ENCODE data around the gene GRIK4. TPM values are rescaled to one million over a fixed set of nuclear protein-coding genes. Genes with fewer than 3 reads are reported as not detected.

The GRIK4 gene
- polyA plus RNA-seq, 1 of the 3 experiments (the other 2 are of a cell fraction) = 0.03 TPM

DNA sequence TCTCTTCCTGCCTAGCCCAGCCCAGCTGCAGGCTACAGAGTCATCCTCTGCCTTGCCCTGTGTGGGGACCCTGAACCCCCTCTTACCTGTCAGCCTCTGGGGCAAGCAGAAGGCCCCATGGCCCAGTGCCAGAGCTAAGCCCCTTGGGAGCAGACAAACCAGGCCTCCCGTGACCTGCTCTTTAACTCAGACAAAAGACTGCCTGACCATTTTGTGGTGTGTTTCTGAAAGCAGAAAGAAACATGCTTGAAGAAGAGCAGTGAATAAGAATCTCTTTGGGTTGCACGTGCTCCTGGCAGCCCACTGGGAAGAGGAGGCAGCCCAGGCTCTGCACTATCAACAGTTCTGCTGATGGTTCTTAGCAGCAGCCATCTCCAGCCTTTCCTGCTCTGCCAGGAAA is 118.6 kb downstream of the GRIK4 start:
- H3K4me1 ChIP-seq (ENCODE audit: control insufficient read depth in 1 of 2, insufficient read depth in 2 of 2, low read depth in 1 of 2, low read length in 1 of 2) = peaks cover 0 to 25% of the 10 kb centered on the region in 2 experiments; a peak in 2 of 4 replicates
- no peak overlapping the region for H3K4me3 ChIP-seq (ENCODE audit: low read depth in 2 of 2, low read length in 1 of 2)
- H3F3A ChIP-seq (replicated peaks; ENCODE audit: insufficient read depth) = no peaks in the 10 kb centered on the region
- no peak overlapping the region for H3K9ac ChIP-seq
- DNase-seq = no peak
- H3K4me2 ChIP-seq = no peak overlapping the region
- no peaks in the 10 kb centered on the region for H3K9me2 ChIP-seq
- TF ChIP-seq TCF12 (IDR thresholded peaks at IDR 0.05) = no peak
- TF ChIP-seq, protein P1, sequence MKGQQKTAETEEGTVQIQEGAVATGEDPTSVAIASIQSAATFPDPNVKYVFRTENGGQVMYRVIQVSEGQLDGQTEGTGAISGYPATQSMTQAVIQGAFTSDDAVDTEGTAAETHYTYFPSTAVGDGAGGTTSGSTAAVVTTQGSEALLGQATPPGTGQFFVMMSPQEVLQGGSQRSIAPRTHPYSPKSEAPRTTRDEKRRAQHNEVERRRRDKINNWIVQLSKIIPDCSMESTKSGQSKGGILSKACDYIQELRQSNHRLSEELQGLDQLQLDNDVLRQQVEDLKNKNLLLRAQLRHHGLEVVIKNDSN (IDR thresholded peaks at IDR 0.05; ENCODE audit: borderline replicate concordance, low read depth) = no peak
- no peak for TF ChIP-seq FOXJ3 (CRISPR knock-in tag; IDR thresholded peaks at IDR 0.05)
- no peak for TF ChIP-seq POLR2AphosphoS5 (IDR thresholded peaks at IDR 0.05; ENCODE audit: low read depth, low read length)
- no peak for TF ChIP-seq RXRA (IDR thresholded peaks at IDR 0.05; ENCODE audit: borderline replicate concordance, low read depth)
- TF ChIP-seq MEF2A (IDR thresholded peaks at IDR 0.05; ENCODE audit: borderline replicate concordance, low read depth) = no peak
- no peak for TF ChIP-seq MXI1 (IDR thresholded peaks at IDR 0.05; ENCODE audit: low read depth, low read length)
- ChIA-PET POLR2A (no interaction called here), CTCF (interaction anchor here (0.6 to 1.2 kb wide), 3 partner anchors 30 to 482 kb away, joined by 3 to 4 read pairs (median 3); partner anchors contain the start of gene GRIK4)
- no peaks in the 10 kb centered on the region for H3K79me2 ChIP-seq (ENCODE audit: insufficient read depth)
- H3K27me3 ChIP-seq (ENCODE audit: insufficient read depth) = no peaks in the 10 kb centered on the region
- no peaks in the 10 kb centered on the region for H3K9me3 ChIP-seq
- H3K36me3 ChIP-seq (replicated peaks in 1 of 2; ENCODE audit: control insufficient read depth in 1 of 2, insufficient read depth in 2 of 2, low read length in 1 of 2) = no peaks in the 10 kb centered on the region
- H2AFZ ChIP-seq (ENCODE audit: low read depth) = no peak overlapping the region
- WGBS (ENCODE audit: low lambda C conversion rate) = 40% methylated on average over 2 of the region's 2 CpGs
- H3K27ac ChIP-seq (ENCODE audit: low read depth in 2 of 2, low read length in 1 of 2) = no peak overlapping the region
- H4K20me1 ChIP-seq (ENCODE audit: insufficient read depth) = no peaks in the 10 kb centered on the region

DNA sequence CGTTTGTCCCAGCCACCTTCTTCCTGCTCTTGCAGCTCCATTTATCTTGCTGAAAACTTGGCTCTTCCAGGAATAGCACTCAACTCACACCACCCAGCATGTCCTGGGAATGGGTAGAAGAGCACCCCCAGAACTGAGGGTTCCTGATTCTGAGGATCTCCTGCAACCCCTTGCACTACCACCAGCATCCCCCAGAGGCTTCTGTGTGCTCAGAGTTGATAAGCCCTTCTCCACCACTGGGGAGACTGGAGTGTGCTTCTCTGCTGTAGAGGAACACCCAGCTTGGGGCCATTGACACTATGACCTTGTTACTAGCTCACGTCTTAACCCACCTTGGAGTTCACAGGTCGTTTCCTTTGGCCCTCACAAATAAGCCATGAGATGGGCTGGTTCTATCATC is 121.0 kb downstream of the GRIK4 start:
- Histone ChIP-seq H3K27me3 (ENCODE audit: insufficient read depth) (no peaks in the 10 kb centered on the region), H3K36me3 (replicated peaks in 1 of 2; ENCODE audit: control insufficient read depth in 1 of 2, insufficient read depth in 2 of 2, low read length in 1 of 2) (no peaks in the 10 kb centered on the region), H3K9me3 (no peaks in the 10 kb centered on the region), H3K9me2 (no peaks in the 10 kb centered on the region), H3K27ac (ENCODE audit: low read depth in 2 of 2, low read length in 1 of 2) (no peak overlapping the region), H3K4me1 (ENCODE audit: control insufficient read depth in 1 of 2, insufficient read depth in 2 of 2, low read depth in 1 of 2, low read length in 1 of 2) (peaks cover 0 to 20% of the 10 kb centered on the region in 2 experiments; a peak in 2 of 4 replicates), H3K4me3 (ENCODE audit: low read depth in 2 of 2, low read length in 1 of 2) (no peak overlapping the region), H4K20me1 (ENCODE audit: insufficient read depth) (no peaks in the 10 kb centered on the region), H3F3A (replicated peaks; ENCODE audit: insufficient read depth) (no peaks in the 10 kb centered on the region), H3K79me2 (ENCODE audit: insufficient read depth) (no peaks in the 10 kb centered on the region), H2AFZ (ENCODE audit: low read depth) (no peak overlapping the region), H3K9ac (no peak overlapping the region), H3K4me2 (no peak overlapping the region)
- 30% methylated on average over 3 of the region's 3 CpGs for WGBS (ENCODE audit: low lambda C conversion rate)
- DNase-seq = no peak
- TF ChIP-seq, protein P2, sequence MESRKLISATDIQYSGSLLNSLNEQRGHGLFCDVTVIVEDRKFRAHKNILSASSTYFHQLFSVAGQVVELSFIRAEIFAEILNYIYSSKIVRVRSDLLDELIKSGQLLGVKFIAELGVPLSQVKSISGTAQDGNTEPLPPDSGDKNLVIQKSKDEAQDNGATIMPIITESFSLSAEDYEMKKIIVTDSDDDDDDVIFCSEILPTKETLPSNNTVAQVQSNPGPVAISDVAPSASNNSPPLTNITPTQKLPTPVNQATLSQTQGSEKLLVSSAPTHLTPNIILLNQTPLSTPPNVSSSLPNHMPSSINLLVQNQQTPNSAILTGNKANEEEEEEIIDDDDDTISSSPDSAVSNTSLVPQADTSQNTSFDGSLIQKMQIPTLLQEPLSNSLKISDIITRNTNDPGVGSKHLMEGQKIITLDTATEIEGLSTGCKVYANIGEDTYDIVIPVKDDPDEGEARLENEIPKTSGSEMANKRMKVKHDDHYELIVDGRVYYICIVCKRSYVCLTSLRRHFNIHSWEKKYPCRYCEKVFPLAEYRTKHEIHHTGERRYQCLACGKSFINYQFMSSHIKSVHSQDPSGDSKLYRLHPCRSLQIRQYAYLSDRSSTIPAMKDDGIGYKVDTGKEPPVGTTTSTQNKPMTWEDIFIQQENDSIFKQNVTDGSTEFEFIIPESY (IDR thresholded peaks at IDR 0.05; ENCODE audit: borderline replicate concordance, low read depth) = no peak
- no peak for TF ChIP-seq TAF1 (IDR thresholded peaks at IDR 0.05; ENCODE audit: borderline replicate concordance, low read depth, low read length)
- no peak for TF ChIP-seq NRF1 (IDR thresholded peaks at IDR 0.05; ENCODE audit: low read depth, low read length)
- TF ChIP-seq, protein P3, sequence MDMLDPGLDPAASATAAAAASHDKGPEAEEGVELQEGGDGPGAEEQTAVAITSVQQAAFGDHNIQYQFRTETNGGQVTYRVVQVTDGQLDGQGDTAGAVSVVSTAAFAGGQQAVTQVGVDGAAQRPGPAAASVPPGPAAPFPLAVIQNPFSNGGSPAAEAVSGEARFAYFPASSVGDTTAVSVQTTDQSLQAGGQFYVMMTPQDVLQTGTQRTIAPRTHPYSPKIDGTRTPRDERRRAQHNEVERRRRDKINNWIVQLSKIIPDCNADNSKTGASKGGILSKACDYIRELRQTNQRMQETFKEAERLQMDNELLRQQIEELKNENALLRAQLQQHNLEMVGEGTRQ (IDR thresholded peaks at IDR 0.05; ENCODE audit: borderline replicate concordance, low read depth, low read length) = no peak
- no peak for TF ChIP-seq MXI1 (IDR thresholded peaks at IDR 0.05; ENCODE audit: low read depth, low read length)
- no peak for TF ChIP-seq SMC3 (IDR thresholded peaks at IDR 0.05; ENCODE audit: low read depth, low read length)
- TF ChIP-seq RAD21 (IDR thresholded peaks at IDR 0.05; ENCODE audit: low read length) = no peak
- no peak for TF ChIP-seq TCF12 (IDR thresholded peaks at IDR 0.05)
- no peak for TF ChIP-seq TEAD4 (IDR thresholded peaks at IDR 0.05; ENCODE audit: borderline replicate concordance, insufficient read depth)
- no peak for TF ChIP-seq RCOR1 (IDR thresholded peaks at IDR 0.05; ENCODE audit: low read length)
- no peak for TF ChIP-seq JUND (IDR thresholded peaks at IDR 0.05)
- no peak for TF ChIP-seq NFIC (IDR thresholded peaks at IDR 0.05; ENCODE audit: borderline replicate concordance)
- TF ChIP-seq YY1 (IDR thresholded peaks at IDR 0.05; ENCODE audit: low read depth) = no peak
- no peak for TF ChIP-seq GABPA (IDR thresholded peaks at IDR 0.05; ENCODE audit: low read depth)
- no peak for TF ChIP-seq FOSL2 (IDR thresholded peaks at IDR 0.05; ENCODE audit: borderline replicate concordance, low read depth)
- TF ChIP-seq GATA2 (CRISPR knock-in tag; IDR thresholded peaks at IDR 0.05) = no peak
- TF ChIP-seq, protein P4, sequence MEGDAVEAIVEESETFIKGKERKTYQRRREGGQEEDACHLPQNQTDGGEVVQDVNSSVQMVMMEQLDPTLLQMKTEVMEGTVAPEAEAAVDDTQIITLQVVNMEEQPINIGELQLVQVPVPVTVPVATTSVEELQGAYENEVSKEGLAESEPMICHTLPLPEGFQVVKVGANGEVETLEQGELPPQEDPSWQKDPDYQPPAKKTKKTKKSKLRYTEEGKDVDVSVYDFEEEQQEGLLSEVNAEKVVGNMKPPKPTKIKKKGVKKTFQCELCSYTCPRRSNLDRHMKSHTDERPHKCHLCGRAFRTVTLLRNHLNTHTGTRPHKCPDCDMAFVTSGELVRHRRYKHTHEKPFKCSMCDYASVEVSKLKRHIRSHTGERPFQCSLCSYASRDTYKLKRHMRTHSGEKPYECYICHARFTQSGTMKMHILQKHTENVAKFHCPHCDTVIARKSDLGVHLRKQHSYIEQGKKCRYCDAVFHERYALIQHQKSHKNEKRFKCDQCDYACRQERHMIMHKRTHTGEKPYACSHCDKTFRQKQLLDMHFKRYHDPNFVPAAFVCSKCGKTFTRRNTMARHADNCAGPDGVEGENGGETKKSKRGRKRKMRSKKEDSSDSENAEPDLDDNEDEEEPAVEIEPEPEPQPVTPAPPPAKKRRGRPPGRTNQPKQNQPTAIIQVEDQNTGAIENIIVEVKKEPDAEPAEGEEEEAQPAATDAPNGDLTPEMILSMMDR (IDR thresholded peaks at IDR 0.05) = no peak
- TF ChIP-seq FOXJ3 (CRISPR knock-in tag; IDR thresholded peaks at IDR 0.05) = no peak
- ChIA-PET POLR2A (no interaction called here), CTCF (interaction anchor here (0.7 to 1.8 kb wide), 8 partner anchors 10 to 568 kb away, joined by 3 to 8 read pairs (median 3); no protein-coding TSS in a partner anchor)

Data from SK-N-SH (cell line).